ENCODE data around the gene SAPCD2.
A peak's percentile ranks its signal among the peaks of the same experiment; 100 is the strongest.
"Not testable (repeated sequence)": the region's sequence is repeated elsewhere in the genome, so short reads cannot be mapped to it uniquely, and the experiment has no call there.

SAPCD2 gene, protein sequence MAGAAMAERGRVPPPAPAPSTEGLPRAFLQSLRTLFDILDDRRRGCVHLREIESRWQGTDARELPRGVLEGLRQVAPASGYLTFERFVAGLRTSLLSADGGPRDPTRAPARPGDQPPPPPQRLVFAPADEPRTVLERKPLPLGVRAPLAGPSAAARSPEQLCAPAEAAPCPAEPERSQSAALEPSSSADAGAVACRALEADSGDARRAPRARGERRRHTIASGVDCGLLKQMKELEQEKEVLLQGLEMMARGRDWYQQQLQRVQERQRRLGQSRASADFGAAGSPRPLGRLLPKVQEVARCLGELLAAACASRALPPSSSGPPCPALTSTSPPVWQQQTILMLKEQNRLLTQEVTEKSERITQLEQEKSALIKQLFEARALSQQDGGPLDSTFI

DNA sequence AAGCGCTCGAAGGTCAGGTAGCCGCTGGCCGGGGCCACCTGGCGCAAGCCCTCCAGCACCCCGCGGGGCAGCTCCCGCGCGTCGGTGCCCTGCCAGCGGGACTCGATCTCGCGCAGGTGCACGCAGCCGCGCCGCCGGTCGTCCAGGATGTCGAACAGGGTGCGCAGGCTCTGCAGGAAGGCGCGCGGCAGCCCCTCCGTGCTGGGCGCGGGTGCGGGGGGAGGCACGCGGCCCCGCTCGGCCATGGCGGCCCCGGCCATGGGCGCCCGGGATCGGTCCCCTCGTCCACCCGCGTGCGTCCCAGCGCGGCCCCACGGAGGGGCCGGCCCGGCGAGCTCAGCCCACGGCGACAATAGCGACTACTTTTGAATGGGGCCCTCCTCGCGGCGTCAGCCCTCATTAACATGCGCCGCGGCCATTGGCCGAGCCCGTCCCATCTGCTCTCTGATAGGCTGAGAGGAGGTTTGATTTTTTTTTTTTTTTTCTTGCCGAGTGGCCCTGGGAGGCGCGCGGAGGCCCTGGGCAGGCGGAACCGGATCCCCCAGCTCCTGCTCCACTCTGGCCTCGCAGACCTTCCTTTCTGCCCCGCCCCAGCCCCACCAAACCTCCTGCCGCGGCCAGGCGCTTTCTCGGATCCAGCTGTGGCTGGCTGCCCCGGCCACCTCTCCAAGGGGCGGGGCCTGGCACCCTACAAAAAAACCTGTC, at the start of gene SAPCD2:
Gene SAPCD2 (minus strand): TSS at position 357 of the 705 bp plus-strand sequence. CDS start 97 bp downstream, at position 260.
- DNase-seq = peak; percentile 70 to 92 (median 82)

DNA sequence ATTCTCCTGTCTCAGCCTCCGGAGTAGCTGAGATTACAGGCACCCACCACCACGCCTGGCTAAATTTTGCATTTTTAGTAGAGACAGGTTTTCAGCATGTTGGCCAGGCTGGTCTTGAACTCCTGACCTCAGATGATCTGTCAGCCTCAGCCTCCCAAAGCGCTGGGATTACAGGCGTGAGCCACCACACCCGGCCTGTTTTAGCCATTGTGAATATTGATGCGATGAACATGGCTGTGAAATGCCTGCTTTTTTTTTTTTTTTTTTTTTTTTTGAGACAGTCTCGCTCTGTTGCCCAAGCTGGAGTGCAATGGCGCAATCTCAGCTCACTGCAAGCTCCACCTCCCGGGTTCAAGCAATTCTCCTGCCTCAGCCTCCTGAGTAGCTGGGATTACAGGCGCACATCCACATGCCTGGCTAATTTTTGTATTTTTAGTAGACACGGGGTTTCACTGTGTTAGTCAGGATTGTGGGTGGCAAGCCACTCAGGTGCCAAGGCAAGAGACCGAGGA, 47.8 kb upstream of the SAPCD2 start:
- DNase-seq = not testable (repeated sequence)

DNA sequence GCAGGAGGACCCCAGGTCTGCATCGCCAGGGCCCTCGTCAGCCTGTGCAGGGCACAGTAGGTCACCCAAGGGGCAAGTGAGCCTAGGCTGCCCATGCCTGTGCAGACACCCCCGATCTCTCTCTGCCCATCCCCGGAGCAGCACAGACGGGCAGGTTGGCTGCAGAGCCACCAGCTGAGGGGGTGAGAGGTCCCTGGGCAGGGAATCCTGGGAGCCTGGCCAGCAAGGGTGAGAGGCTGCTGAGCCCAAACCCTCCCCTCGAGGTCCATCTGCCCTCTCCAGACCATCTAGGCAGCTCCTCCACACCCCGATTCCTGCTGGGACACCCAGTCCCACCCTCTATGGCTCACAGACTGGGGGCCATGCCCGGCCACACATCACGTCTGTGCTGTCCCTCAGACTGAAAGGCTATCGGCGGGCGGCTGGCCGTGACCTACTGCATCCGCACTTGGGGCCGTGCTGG, 46.9 kb upstream of the SAPCD2 start:
- DNase-seq = no peak

DNA sequence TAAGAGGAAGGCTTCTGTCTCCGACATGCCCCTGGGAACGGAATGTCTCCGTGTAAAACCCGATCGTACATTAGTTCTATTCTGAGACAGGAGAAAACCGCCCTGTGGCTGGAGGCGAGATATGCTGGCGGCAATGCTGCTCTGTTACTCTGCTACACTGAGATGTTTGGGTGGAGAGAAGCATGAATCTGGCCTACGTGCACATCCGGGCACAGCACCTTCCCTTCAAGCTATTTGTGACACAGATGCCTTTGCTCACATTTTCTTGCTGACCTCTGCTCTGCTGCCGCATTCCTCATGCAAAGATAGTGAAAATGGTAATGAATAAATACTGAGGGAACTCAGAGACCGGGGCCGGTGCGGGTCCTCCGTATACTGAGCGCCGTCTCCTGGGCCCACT, 46.4 kb upstream of the SAPCD2 start:
- DNase-seq = no peak

DNA sequence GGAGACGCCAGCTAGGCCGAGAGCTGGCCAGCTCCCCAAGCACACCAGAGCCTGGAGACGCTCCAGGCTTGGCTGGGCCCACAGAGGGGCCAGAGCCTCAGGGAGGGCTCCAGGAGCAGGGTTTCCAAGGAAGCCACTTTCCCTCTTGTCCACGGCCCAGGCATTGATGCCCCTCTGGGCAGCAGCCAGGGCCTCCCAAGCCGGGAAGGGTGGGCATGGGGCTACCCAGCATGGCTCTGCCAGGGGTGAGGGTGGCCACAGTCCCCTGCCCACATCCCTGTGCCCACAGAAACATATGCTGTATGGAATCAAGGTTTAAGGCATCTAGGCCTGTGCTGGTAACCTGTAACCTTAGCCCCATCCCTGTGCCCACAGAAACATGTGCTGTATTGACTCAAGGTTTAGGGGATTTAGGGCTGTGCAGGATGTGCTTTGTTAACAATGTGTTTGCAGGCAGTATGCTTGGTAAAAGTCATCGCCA, 45.7 kb upstream of the SAPCD2 start:
- DNase-seq = no peak

DNA sequence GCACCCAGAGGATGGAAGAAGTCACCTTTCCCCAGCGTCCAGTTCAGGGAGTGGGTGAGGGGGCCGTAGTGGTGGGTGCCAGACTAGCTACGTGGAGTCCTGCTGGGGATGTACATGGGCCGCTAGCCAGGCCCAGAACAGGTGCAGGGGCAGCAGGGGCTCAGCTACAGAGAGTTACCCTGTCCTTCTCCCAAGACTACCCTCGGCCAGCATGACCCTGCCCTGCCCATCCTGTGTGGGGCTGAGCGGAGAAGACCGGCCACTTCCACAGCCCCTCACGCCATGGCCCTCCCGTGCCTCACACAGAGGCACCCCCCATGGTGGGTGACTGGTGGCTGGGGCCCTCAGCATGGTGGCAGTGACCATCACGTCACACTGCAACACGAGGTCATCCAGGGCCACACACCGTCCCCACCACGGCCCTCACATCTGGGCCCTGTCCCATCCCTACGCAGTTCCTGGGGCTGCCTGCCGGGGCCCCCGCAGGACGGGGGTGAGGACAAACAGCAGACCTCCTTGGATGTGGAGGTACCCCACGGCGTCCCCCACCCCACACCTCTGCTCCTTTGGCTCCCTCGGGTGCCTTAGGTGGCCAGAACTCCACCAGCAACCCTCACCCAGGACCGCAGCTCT, 45.2 kb upstream of the SAPCD2 start:
- DNase-seq = no peak

DNA sequence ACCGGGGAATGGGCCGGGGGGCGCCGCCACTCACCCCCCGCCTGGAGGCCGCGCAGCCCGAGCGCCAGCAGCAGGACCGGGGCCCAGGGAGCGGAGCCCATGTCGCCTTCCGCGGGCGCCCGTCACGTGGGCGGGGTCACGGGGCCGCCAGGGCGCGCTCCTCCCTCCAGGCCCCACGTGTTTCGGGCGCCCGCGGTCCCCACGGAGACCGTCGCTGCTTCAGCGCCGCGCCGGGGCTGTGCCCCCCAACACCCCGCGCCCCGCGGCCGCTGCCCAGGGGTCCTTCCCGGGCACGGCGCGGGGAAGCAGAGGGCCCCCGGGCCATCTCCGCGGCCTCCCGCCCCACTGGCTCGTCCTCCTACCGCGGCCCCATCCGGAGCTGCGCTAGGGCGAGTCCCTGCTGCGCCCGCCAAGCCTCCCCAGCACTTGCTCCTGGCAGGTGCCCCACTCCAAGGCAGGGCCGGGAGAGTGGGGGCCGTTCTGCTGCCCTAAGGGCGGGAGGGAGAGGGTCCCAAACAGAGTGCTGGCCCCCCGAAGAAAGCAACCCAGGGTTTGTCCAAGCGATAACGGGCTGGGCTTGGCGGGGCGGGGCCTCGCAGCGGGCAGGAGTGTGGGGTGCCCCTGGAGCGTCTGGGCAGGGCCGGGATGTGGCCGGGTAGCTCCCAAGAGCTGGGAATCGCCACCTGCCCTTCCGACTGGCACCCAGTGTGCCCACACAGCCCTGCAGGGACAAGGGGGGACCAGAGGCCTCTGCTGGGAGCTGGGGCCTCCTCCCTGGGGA, 44.4 kb upstream of the SAPCD2 start, which contains the start of gene DPP7:
Gene DPP7 (minus strand): TSS at position 121 of the 781 bp plus-strand sequence. CDS start 20 bp downstream, at position 101.
- peak; percentile 54 to 77 (median 71) for DNase-seq

DNA sequence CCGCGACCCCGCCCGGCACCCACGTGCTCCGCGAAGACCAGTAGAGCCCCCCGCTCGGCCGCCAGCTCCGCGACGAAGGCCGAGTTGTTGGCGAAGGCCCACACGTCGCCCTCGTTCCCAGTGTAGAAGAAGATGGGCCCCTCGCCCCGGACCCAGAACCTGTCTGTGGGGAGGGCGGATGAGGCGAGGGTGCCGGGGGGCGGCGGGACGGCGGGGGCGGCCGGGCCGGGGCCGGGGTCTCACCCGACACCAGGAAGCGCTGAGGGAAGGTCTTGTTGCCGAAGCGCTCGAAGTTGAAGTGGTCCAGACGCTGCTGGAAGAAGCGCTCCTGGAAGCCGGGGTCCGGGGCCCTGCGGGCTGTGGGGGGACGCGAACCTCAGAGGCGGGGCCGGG, 43.9 kb upstream of the SAPCD2 start:
- no peak for DNase-seq

DNA sequence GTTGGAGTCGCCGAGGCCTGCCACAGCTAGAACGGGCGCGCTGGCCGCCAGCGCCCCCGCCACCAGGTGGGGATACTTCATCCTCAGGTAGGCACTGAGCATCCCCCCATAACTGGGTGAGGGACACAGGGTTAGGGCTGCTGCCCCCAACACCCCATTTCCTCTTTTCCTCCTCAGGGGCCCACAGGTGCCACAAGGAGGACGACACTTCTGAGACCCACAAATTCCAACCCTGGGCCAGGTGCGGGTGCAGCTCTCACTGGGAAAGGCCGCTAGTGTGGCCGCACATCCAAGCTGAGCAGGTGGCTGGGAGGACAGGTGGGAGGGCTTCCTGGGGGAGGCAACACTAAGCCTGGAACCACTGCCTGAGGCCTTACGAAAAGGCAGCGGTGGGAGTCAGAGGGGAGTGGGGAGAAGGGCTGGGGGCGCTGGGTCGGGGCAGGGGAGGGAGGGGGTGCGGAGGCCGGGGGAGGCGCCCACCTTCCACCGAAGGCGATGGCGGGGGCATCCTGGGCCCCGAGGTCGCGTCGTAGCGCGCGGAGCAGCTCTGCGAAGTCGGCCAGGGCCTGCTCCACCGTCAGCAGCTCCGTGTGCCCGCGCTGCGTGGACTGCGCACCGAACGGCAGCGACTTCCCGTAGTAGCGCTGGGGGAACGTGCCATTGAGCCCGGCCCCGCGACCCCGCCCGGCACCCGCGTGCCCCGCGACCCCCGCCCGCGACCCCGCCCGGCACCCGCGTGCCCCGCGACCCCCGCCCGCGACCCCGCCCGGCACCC, 43.2 kb upstream of the SAPCD2 start:
- DNase-seq = peak in 4 of 6 experiments; percentile 6 to 28 (median 16)

DNA sequence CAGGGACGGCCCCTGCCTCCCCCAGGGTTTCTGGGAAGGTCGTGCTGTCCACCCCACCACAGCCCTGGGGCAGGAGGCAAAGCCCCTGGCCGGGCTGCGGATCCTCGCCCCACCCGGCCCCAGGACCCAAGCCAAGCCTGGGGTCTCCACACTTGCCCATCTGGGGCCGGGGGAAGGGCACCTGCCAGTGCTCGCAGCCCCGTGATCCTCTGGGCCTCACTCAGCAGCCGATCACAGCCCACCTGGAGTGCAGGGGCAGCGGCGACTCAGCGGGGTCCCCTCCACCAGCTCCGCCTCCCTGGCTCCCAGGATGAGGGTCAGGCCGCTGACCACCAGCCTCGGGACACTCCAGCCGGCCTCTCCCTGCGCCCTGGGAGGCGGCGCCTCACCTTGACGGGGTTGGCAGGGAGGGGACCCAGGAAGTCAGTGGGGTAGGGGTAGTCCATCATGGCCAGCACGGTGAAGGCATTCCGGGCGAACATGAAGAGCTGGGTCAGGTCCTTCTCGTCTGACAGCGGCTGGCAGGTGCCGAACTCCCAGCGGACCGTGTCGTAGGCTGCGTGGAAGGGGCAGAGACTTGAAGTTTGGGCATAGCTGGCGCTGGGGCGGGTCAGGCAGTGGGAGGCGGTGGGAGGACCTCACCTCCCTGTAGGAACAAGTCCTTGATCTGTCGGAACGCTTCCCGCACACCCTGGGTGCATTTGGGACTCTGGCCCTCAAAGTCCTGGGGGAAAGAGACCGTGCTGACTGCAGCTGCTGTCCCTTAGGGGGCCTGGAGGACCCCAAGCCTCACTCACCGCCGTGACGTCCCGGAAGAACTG, 42.4 kb upstream of the SAPCD2 start:
- no peak for DNase-seq

DNA sequence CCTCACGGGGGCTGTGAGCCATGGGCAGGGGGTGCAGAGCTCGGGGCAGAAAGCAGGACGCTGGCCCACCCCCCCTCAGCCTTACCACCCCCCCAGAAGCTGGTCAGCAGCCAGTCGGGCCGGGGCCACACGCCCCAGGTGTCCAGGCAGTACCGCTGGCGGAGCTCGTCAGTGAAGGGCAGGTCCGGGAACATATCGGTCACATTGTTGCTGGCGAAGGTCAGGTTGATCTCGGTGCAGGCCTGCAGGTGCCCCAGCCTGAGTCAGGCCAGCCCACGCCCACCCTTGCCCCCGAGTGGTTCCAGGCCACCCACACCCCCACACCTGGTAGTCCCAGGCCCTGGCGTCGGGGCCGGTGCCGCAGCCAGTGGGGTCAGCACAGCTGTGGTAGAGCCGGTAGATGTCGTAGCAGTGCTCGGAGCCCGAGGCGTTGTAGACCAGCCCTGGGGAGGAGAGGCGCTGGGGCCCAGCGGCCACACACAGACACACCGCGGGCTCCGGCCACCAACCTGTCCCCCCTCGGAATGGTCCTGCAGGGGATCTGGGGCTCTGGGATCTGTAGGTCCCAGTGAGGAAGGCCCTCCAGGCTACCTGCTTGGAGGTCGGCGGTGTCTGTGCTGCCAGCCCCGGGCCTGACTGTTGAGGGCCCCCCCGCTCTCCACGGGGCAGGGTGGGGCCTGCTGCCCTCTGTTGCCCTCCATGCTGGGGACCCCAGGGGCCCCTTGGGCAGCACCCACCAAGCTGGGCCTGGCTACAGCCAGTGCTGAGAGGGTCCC, 41.6 kb upstream of the SAPCD2 start:
- no peak for DNase-seq

DNA sequence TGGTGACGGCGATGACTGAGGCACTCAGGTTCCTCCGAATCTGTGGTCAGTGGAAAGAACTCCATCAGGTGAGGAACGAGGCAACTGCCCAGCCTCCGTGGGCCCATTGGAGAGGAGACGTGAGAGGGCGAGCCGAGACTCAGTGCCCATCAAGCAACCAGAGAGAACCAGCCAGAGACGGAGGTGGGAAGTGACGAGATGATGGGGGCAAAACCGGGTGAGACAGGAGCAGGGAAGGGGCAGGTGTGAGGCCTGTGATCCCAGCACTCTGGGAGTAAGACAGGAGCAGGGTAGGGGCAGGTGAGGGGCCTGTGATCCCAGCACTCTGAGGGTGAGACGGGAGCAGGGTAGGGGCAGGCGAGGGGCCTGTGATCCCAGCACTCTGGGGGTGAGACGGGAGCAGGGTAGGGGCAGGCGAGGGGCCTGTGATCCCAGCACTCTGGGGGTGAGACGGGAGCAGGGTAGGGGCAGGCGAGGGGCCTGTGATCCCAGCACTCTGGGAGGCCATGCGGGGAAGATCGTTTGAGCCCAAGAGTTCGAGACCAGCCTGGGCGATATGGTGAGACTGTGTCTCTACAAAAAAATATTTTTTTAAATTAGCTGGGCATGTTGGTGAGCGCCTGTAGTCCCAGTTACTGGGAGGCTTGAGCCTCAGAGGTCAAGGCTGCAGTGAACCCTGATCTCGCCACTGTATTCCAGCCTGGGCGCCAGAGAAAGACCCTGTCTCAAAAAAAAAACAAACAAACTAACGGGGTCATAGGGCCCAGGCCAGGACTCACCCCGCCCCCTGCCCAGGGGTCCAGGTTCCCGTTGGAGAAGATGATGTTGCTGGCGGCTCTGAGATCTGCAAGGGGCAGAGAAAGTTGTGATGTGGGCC, 40.8 kb upstream of the SAPCD2 start:
- DNase-seq = no peak

DNA sequence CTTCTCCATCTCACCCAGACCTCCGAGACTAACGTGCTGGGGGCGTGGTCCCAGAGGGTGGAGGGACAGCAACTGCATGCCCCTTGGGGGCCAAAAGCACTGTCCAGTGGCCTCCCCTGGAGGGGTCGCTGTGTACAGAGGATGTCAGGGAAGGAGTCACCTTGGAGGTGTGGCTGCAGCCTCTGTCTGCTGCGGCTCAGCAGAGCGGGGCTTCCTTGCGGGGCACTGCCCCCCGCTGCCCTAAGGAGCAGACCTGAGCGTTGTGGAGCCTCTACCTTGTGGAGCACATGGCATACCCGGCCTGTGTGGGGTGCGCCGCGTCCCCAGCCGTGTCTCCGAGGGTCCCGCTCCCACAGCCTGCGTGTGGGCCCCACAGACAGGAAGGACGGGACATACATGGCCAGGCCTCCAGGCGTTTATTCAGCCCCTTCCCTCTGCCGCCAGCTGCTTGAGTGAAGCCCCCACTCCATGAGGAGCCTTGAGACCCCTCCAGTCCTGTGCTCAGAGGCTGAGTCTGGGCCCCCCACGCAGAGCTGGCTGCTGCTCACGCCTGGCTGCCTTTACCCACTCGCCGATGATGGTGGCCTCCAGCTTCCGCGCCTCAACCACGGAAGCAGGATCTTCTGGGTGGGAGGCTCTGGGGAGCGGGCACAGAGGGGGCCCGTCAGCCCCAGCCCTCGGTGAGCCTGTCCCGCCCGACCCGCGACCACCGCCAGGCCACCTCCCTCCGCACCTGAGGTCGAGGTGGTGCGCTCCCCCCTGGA, 40.0 kb upstream of the SAPCD2 start:
- no peak for DNase-seq

DNA sequence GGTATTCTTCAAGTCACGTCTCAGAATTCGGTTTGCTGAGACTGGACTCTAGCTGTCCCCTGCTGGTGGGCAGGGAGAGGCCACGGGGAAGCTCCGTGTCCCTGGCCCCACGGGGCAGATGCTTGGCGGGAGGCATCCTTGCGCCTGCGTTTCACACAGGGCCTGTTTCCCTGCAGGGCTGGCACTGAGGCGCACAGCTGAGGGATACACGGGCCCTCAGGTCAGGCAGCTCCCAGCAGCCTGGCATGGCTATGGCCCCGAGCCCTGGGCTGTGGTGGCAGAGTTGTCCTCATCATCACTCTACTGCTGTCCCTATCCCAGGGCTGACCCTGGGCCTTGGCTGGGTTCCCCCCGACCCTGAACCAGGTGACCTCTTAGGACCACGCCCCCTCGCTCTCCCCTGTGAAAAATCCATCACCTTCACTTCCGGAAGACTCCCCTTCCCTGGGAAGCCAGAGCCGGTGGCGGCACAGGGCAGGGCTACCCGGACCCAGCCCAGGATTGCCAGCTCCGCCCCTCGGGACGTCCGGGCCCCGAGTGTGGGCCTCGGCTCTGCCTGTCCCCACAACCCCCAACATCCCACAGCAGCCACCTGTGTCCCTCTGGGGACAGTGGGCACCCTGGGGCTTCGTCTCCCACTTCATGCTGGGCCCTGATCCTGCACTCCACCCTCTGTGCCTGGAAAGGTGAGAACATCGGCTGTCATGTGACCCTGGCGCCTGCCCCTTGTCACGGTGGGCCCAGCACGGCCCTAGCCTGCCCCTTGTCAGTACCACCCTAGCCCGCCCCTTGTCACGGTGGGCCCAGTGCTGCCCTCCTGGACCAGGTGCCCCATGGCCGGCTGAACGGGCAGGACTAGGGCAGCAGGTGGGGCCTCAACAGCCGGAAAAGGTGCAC, 39.1 kb upstream of the SAPCD2 start:
- no peak for DNase-seq

DNA sequence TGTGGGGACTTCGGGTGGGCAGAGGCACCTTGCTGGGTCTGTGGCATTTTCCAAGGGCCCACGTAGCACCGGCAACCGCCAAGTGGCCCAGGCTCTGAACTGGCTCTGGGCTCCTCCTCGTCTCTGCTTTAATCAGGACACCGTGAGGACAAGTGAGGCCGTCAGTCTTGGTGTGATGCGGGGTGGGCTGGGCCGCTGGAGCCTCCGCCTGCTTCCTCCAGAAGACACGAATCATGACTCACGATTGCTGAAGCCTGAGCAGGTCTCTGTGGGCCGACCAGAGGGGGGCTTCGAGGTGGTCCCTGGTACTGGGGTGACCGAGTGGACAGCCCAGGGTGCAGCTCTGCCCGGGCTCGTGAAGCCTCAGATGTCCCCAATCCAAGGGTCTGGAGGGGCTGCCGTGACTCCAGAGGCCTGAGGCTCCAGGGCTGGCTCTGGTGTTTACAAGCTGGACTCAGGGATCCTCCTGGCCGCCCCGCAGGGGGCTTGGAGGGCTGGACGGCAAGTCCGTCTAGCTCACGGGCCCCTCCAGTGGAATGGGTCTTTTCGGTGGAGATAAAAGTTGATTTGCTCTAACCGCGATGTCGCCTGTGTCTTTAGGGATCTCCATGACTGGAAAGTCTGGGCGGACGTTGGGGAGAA, 38.4 kb upstream of the SAPCD2 start:
- DNase-seq = no peak

DNA sequence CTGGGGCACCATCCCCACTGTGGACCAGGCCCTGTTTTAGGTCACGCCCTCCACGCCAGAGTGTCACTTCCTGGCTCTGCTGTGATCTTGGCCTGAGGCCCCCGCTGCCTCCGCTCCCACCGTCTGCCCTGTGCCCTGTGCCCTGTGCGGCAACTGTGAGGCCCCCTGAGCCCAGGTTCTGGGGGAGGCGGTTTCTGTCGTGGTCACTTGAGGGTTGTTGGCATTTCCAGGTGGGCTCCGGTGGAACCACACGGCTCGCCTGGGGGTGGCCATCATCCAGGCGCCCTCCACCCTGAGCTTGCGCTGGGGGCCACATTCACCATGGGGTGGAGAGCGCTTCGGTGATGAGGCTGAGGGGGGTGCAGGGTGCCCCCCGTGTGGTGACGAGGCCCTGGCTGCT, 37.6 kb upstream of the SAPCD2 start:
- no peak for DNase-seq
